Muscle of arm (tissue), 14 donors: ENCODE measurements around the gene FN1. TPM values are rescaled to one million over a fixed set of nuclear protein-coding genes. Genes with fewer than 3 reads are reported as not detected.
A peak's percentile ranks its signal among the peaks of the same experiment; 100 is the strongest.

Source experiments
- DNase-seq: peaks from one replicate; pipeline ENCODE4 v3.0.0-alpha.2; 2013
- long read RNA-seq, 11 donors: transcript quantifications; one replicate each; lab custom pipeline, GENCODE V29; 2026
- polyA plus RNA-seq, 12 donors: library from polyadenylated mRNA; unstranded; fragments of 120-200 nt; gene quantifications; one replicate each; pipeline ENCODE4 v1.2.1, GENCODE V29; 2013; ENCODE audit not compliant: insufficient read length in 12 of 12

Gene FN1
- polyA plus RNA-seq = 100 to 1,000 TPM; 377 to 986 (median 499) TPM
- long read RNA-seq, donor 1, full-length matches to known transcripts = 29 of 194 reads
- long read RNA-seq, donor 1, partial matches to known transcripts = 165 of 194 reads
- long read RNA-seq, donor 1, other reads (novel, unspliced or antisense) = 0 of 194 reads
- long read RNA-seq, donor 2, full-length matches to known transcripts = 46 of 159 reads
- long read RNA-seq, donor 2, partial matches to known transcripts = 113 of 159 reads
- long read RNA-seq, donor 2, other reads (novel, unspliced or antisense) = 0 of 159 reads
- long read RNA-seq, donor 3, full-length matches to known transcripts = 24 of 65 reads
- long read RNA-seq, donor 3, partial matches to known transcripts = 41 of 65 reads
- long read RNA-seq, donor 3, other reads (novel, unspliced or antisense) = 0 of 65 reads
- long read RNA-seq, donor 4, full-length matches to known transcripts = 13 of 62 reads
- long read RNA-seq, donor 4, partial matches to known transcripts = 49 of 62 reads
- long read RNA-seq, donor 4, other reads (novel, unspliced or antisense) = 0 of 62 reads
- long read RNA-seq, donor 5, transcript FN1-208 (13 exons, 2,388 nt) = major isoform, 9 of 79 reads
- long read RNA-seq, donor 5, partial matches to known transcripts = 65 of 79 reads
- long read RNA-seq, donor 5, other reads (novel, unspliced or antisense) = 0 of 79 reads
- long read RNA-seq, donor 6, full-length matches to known transcripts = 36 of 106 reads
- long read RNA-seq, donor 6, partial matches to known transcripts = 70 of 106 reads
- long read RNA-seq, donor 6, other reads (novel, unspliced or antisense) = 0 of 106 reads
- long read RNA-seq, donor 7, full-length matches to known transcripts = 9 of 42 reads
- long read RNA-seq, donor 7, partial matches to known transcripts = 33 of 42 reads
- long read RNA-seq, donor 7, other reads (novel, unspliced or antisense) = 0 of 42 reads
- long read RNA-seq, donor 8, full-length matches to known transcripts = 18 of 118 reads
- long read RNA-seq, donor 8, partial matches to known transcripts = 100 of 118 reads
- long read RNA-seq, donor 8, other reads (novel, unspliced or antisense) = 0 of 118 reads
- long read RNA-seq, donor 9, full-length matches to known transcripts = 27 of 124 reads
- long read RNA-seq, donor 9, partial matches to known transcripts = 97 of 124 reads
- long read RNA-seq, donor 9, other reads (novel, unspliced or antisense) = 0 of 124 reads
- long read RNA-seq, donor 10, full-length matches to known transcripts = 32 of 103 reads
- long read RNA-seq, donor 10, partial matches to known transcripts = 71 of 103 reads
- long read RNA-seq, donor 10, other reads (novel, unspliced or antisense) = 0 of 103 reads
- long read RNA-seq, donor 11, full-length matches to known transcripts = 46 of 206 reads
- long read RNA-seq, donor 11, partial matches to known transcripts = 160 of 206 reads
- long read RNA-seq, donor 11, other reads (novel, unspliced or antisense) = 0 of 206 reads

DNA sequence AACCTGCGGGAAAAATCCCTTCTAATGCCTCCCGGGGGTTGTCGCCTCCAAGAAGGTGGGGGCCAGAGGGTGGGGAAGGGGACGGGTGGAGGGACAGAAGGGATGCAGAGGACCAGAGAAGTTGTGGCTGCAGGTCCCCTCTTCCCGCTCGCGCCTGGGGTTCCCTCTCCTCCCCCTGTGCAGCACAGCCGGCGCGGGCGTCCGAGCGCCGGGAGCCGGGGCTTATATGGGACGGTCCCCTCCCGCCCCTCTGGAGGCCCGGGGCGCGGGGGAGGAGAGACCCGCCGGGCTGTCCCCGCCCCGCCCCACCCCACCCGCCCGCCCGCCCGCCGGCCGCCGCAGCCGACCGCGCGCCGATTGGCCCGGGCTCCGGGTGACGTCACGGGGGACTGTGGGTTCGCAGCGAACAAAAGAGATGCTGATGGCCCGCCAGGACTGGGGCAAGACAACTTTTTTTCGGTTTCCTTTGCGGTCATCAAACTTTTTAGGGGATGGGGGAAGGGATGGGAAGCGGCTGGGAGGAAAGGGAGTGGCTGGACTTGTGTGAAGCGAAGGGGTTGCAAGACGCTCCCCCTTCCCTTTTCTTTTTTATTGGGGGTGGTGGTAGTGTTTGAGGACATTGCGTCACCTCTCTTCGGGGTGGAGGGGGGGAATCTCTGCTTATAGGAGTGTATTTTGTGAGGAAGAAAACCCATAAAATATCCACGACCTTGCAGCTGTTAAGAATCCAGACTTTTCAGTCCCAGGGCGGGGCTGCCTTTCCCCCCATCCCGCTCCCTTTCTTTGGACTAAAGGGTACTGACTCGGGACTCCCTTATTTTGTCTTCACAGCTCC, at the start of gene FN1:
Gene FN1 (minus strand): TSS at position 199 of the 835 bp plus-strand sequence. CDS start 266 bp downstream, outside the sequence.
- peak; percentile 97 for DNase-seq

DNA sequence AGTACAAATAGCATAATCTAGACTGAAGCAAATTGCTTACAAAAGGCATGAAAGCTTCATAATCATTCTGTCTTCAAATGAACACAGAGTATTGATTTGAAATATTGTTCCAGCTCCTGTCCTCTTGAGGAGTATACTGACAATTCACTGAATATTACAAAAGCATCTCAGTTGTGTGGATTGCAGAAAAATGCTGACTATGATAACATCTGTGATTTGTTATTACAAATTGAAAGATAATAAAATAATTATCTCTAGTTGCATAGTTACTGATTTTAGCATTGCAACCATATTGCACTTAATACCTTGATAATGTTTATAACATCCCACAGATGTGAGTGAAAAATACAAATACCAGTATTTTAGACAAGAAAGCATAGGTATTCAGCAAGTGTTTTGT, 49.2 kb upstream of the FN1 start:
- DNase-seq = no peak

DNA sequence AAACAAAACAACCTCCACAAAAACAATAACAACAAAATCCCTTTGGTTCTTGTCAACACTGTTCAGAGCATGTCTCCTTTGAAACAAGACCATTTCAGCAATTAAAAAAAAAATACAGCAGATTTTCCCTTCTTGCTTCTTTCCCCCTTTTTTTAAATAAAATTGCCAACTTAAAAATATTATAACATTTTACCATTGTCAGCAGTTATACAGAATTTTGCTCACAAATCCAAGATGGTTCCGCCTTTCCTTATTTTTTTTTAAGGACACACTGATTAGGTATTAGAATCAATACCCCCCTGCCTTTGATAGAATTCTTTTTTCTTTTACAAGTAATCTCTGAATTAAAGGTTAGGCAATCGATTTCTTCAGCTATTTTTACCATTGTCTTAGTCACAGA, 48.7 kb upstream of the FN1 start:
- DNase-seq = no peak

DNA sequence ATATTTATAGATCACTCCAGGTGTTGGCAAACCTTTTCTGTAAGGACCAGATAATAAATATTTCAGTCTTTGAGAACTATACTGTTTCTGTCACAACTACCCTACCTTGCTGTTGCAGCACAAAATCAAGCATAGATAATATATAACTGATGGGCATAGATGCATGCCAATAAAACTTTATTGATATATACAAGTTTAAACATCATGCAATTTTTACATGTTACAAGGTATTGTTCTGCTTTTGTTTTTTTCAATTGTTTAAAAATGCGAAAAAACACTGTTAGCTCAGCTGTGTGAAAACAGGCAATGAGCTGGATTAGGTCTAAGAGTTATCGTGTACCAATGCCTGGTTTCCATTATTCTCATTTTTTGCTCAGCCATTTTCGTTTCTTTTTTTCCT, 47.6 kb upstream of the FN1 start:
- no peak for DNase-seq

DNA sequence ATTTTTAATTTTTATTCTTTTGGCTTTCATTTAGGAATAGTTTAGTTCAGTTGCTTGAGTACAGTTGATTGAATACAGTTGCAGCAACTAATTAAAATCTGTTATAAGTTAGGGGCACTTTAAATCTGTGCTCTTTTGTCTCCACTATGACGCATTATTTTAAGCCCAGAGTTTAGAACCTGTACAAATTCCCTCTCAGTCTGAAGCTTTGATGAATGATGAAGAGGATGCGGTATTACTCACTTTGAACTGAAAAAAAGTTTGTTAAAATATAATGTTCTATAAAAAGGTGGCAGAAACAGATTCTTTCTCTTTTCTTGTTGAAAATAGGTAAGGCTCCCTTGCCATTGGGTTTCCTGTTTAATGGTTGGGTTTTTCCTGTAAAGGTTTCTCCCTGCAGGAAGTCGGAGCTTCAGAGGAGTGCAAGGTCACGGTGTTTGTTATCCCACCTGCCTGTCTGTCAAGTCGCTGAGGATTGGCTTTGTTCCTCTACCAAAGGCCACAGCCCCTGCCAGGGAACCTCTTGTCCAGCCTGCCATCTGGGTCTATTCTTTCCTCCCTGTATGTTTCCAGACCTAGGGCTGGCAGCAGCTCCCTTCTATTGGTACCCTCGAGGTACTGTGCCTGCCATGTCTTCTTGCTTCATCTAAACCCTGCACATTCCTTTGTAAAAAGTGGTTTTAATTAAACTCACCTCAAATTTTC, 43.8 kb upstream of the FN1 start:
- no peak for DNase-seq

DNA sequence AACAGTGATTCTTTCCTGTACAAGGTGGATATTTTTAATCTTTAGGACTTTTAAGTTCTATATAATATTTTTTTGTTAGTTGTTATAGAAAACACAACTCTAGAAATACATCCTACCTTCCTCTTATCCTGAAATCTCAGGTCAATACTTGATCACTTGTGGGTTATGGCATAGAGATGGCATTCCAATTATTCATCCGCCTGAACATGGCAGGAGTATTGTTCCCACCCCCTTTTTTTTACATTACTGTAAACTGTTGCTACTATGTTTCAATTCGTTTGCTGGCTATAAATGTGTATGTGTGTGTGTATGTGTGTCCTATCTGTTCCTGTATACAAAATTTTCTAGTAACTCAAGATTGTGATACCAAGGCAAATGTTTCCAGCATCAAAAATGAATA, 43.3 kb upstream of the FN1 start:
- DNase-seq = no peak

DNA sequence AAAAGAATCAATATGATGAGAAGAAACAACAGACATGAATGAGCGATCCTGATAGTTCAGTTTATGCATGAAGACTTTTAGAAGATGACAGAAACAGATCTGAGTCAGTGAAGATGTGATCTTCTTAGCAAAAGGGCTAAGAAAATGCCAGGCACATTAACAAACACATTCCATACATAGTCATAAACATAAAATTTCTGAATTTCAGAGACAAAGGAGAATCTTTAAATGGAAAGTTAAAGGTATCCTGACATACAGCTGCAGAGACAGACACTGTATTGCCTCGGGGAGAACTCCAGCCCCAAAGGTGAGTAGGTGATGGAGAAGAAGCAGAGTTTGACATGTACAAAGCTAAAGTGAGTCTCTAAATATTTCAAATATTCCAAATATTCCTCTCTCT, 40.6 kb upstream of the FN1 start:
- no peak for DNase-seq

DNA sequence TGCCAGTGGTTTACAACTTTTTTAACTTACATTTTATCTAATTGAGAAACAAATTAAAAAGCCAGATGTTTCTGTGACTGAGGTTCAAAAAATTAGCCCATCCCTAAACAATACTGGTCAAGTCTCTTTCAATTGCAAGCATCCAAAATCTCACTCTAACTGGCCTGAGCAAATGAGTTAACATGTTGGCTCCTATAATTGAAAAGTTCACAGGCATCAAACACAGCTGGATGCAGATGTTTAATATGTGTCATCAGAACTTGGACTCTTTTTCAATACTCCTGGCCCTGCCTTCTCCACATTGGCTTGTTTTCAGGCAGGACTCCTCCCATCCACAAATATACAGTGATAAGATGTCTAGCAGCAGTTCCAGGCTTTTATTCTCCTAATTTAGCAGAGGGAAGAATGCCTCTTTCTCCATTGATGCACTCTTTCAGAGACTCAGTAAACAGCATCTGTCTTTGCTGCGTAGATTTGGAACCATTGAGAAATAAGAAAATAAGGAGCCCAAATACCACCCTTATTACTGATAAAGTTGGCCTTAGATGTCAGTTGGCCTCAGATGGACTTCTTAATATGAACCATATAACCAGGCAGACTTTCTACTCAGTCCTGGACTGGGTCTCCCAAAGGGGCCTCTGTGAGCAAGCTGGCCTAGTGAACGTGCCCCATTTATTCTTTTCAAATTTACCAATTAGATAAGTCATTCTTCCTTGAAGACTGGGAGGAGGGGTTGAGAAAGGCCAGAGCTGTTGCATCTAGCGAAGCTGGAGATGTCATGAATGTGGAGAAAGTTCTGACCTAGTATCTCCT, 30.4 kb upstream of the FN1 start:
- DNase-seq = peak; percentile 70

DNA sequence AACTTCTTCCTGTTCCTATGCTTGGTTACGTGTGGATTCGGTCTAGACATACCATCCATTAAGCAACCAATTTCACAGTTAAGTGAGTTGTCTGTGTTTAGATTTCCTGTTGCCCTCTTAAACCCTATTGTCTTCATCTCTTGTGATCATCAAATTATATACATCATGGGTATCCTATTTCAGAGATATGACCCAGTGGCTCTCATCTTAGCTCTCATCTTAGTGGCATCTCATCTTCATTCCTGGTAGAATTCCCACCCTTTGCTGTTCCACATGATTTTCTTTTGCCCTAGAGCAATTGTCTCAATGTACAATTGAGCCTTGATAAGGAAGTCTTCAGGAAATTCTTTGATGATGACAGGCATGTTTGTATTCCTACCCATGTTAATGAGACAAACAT, 29.4 kb upstream of the FN1 start:
- DNase-seq = no peak

DNA sequence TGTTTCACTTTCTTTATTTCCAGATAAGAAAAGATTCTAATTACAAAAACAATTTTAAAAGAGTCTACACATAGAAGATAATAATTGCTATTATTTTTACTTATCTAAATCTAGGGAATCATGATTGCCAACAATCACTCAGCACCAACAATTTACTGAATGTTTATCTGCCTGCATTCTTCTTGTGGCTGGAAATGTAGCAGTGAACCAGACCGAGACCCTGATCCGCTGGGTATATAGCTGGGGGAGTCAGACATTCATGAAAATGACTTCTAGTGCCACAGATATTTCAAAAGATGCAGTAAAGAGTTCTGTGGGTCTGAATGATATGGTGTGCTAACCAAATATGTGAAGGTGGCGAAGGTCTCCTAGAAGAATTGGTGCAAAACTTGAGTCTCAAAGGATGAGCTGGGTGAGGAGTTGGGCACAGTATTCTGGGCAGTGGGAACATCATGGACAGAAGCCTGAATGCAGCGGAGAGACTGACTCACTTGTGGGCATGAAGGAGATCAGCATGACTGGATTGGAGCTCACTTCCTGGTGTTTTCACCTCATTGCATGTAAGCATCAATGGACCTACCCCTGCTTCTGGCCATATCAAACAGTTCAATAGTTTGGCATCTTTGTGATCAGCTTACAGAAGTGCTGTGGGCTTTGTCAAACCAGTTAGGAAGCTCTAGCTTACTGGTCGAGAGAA, 26.1 kb upstream of the FN1 start:
- no peak for DNase-seq

DNA sequence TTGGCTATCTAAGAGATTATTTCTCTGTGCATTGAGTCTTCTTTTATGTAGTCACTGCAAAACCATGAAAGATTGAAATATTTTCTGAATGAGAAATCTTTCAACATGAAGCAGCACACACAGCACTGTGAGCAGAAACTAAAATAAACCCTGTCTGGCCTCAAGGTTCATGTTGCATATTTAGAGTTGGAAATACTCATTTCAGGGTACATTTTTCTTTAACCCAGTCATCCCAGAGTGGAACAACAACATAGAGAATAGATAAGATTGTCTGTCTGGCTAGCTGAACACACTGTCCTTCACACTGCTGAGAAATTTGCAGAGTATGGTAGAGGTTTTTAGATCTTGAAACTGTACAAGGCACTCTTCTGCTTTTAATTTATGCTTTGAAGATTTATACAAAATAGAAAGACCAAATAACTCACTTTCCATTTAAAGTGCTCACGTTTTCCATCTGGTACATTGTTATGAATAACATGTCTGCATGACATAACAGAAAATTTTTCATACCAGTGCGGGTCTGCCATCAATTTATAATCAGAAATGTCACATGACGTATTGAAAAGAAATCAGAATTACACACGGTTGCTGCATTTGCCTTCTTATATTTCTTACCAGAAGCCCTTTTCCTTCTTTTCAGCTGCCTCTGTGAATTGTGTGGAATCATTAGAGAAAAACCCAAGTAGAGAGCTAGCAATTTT, 25.0 kb upstream of the FN1 start:
- DNase-seq = peak; percentile 24

DNA sequence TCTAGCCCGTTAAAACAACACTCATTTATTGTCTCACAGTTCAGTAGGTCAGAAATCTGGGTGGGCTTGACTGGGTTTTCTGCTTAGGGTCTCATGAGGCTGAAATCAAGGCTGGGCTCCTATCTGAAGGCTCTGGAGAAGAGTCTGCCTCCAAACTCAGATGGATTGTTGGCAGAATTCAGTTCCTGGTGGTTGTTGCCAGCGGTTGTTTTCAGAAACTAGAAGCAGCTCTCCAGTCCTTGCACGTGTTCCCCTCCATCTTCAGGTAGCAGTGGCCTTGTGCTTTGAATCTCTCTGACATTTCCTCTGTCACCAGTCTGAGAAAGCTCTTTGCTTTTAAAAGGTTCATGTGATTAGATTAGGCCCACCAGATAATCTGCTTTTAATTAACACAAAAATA, 20.1 kb upstream of the FN1 start:
- DNase-seq = no peak

DNA sequence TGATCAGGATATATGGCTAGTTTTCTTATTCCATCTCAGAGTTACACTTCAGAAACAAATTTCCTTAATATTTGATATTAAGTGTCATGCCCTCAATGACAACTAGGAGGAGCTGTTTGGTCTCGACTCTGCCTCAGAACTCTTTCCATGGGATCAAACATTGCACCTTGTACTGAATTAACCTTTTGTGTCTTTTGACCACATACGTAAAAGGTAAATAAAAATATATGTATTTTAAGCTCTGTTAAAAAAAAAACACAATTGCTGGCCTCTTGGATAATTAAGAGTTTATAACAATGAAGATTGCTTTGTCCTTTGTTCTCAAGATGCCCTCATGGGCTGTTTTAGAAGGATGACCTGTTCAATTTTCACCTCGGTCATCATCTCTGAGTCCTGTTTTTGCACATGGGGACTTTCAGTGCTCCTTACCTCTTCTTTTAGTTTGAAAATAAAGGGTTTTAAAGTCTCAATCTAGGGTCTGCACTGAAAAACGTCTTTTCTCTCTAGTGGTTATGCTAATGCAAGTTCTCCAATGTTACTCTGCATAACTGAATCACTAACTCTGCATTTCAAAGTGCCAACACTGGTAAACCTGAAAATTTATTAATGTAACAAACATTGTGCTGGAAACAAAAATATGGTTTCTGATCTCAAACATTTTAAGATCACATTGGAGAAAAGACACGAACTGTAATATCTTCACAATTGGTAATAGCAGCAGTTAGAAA, 18.8 kb upstream of the FN1 start:
- DNase-seq = no peak

DNA sequence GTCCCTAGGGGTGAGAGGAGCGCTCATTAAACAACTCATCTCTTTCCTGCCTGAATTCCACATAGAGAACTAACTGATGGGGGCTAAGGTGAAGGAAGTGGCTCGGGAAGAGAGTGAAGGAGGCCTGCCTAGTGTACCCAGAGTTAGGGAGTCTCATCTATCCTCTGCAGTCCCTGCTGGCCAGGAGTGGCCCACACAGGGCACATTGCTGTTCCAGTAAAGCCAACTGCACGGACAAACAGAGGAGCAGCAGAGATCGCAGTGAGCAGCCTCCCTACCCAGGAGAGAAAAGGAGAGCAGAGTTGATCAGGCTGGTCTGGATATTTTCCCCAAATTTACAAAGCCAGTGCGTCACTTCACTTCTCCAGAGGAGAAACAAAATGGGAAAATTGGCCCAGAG, 16.9 kb upstream of the FN1 start:
- no peak for DNase-seq

DNA sequence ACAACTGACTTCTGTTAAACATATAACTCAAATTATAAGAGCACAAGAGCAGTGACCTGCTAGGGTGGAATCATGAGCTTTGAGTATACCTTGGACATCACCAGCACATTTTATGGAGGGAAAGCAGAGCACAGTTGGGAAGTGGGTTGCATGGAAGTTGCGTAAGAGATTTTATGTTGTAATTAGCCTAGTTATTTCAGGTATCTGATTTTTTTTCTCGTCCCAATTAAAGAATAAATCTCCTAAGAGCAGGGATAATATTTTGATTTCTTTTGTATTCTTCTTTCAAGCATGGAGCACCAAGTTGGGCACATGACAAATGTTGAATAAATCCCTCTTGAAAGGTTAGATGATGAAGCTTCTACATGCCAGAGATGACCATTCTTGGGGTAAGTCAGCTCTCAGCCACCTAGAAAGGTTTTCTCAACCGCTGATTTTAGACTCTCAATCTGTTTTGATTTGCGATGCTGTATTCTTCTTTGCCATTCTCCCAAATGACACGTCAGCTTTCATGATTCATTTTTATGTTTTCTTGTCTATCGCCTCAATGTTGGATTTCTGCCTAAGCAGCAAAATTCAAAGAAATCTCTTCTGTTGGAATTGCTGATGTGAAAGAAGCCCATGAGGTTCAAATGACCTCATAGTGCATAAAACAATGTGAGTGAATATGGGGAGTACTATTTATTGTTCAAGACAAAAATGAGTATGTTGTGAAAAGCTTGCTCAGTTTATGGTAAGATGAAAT, 15.3 kb upstream of the FN1 start:
- DNase-seq = no peak
